Fibroblast of pulmonary artery (primary cell): ENCODE results near the gene KLF7.

Experiments used
- DNase-seq: peaks from one replicate; pipeline ENCODE4 v3.0.0-alpha.2; 2010; ENCODE audit warnings: low read depth
- H3K4me3 ChIP-seq: replicated peaks from 2 replicates; pipeline ENCODE4 v1.5.1; 2011; ENCODE audit warnings: low read depth, mild to moderate bottlenecking, control low read depth, low read length, moderate library complexity
- TF ChIP-seq, protein P1 (sequence below): IDR thresholded peaks from 2 replicates; pipeline ENCODE4 v1.5.1; 2011; ENCODE audit warnings: mild to moderate bottlenecking, control low read depth, low read length, inconsistent platforms; ENCODE audit errors: missing control alignments

KLF7 gene

DNA sequence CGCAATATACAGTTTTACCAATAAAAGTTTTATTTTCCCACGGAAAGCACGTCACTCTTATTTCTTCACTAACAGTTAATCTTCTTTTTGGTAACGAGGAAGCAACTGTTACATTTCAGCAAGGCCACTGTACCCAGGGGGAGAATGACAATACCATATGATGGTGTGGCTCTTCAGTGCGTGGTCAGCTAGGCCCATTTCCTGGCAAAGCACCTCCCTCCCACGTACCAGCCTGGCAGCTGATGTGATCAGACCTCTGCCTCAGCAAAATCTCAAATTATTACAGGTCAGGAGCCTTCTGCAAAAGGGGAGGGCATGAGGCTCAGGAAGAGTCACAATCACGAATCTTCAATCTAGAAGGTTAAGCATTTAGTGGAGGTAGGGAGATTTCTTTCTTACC, 55.4 kb downstream of the KLF7 start:
- H3K4me3 ChIP-seq: no peak overlapping the region
- TF ChIP-seq, protein P1, sequence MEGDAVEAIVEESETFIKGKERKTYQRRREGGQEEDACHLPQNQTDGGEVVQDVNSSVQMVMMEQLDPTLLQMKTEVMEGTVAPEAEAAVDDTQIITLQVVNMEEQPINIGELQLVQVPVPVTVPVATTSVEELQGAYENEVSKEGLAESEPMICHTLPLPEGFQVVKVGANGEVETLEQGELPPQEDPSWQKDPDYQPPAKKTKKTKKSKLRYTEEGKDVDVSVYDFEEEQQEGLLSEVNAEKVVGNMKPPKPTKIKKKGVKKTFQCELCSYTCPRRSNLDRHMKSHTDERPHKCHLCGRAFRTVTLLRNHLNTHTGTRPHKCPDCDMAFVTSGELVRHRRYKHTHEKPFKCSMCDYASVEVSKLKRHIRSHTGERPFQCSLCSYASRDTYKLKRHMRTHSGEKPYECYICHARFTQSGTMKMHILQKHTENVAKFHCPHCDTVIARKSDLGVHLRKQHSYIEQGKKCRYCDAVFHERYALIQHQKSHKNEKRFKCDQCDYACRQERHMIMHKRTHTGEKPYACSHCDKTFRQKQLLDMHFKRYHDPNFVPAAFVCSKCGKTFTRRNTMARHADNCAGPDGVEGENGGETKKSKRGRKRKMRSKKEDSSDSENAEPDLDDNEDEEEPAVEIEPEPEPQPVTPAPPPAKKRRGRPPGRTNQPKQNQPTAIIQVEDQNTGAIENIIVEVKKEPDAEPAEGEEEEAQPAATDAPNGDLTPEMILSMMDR: no peak
- no peak for DNase-seq

DNA sequence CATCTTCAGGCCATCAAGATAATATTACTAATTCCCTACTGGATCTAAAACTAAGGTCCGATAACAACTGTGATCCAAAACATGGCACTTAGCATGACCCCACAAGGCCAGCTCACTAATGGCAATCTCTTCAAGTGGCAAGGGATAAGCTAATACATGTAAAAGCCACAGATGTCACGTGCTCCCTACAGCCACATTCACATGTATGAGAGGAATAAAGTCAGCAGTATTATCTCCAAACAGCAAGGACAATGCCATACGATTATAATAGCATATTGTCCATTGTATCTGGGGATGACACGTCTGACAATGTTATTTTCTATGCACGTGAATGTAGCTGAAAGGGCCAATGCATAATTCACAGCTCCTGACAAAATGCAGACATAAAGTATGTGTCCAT, 56.0 kb downstream of the KLF7 start:
- TF ChIP-seq, protein P1: no peak
- no peak overlapping the region for H3K4me3 ChIP-seq
- DNase-seq: no peak

DNA sequence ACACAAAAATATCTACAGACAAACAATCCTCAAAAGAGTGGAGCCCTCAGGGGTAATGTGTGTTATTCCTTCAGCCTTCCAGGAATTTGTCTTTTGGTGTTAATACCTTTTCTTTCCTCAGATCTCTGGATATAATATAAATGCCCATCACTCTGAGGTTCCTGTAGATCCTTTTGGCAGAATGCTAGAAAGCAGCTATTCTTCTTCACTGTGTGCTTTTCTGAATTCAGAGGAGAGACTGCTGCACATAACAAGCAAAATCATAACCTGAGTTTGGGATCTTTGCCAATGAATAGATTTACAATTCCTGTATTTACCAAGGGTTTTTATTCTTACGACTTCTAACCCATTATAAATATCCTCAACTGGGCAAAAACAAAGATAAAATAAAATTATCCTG, 57.3 kb downstream of the KLF7 start:
- no peak for DNase-seq
- H3K4me3 ChIP-seq: no peak overlapping the region
- TF ChIP-seq, protein P1: no peak

DNA sequence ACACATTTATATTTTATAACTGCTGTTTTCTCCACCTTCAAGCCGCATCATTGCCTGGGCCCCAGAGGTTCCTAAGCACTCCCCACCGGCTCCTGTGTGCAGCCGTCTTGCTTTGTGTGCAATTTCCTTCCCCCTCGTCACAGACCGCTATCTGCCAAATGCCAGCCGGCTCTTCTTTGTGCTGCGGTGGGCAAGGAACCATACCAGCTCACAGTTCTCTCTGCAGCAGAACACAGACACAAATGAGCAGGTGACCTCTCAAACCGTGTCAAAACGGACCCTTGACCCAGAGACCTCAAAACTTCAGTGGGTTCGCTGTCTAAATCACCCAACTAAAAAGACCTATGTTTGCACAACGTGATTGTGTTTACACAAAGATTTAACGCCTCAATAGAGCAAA, 58.2 kb downstream of the KLF7 start:
- no peak for DNase-seq
- TF ChIP-seq, protein P1: no peak
- no peak overlapping the region for H3K4me3 ChIP-seq

DNA sequence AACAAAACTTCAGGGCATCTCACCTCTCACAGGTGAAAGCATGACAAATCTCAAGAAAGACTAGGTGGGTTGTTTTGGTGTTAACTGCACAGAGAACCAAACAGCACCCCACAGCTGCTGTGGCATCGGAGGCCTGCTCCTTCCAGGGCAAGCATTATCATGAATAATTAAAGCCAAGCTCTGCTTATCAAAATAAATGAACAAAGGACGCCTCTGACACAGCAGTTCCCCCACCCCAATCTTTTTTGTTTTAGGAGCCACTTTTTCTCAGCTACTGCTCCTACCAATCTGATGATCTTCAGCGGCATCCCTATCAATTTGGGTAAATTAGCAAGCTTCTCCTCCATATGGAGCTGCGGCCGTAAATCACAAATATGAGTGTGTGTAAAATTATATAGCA, 58.6 kb downstream of the KLF7 start:
- no peak overlapping the region for H3K4me3 ChIP-seq
- TF ChIP-seq, protein P1: no peak
- DNase-seq: no peak

DNA sequence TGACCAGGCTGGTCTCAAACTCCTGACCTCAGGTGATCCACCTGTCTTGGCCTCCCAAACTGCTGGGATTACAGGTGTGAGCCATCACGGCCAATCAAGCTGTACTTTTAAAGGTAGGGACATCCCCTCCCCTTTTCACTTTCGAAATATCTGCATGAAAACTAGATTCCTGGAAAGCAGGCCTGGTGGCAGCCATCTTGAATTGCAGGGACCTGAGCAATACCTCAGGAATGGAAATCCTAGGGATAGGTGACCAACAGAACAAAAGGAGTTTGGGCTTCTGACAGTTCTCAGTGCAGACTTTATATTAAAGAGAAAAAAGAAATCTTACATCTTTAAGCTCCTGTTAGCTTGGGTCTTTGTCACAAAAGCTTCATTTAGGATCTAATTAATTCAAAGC, 62.6 kb downstream of the KLF7 start:
- TF ChIP-seq, protein P1: no peak
- no peak for DNase-seq
- no peak overlapping the region for H3K4me3 ChIP-seq

DNA sequence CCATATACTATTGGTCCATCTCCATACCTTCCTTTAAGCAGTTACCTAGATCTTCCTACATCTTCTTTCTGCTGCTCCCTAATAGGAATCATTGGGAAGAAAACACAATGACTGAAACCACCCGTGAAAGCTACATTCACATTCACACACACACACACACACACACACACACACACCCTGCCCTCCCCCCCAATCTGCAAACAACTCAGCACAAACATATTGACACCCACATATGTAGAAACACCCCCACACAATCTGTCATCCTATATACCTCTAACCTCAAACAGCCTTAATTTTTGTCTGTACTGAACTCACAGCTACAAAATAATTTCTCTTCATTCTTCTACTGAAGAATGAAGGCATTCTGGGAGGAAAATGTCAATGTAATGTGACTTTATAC, 63.8 kb downstream of the KLF7 start:
- H3K4me3 ChIP-seq: no peak overlapping the region
- TF ChIP-seq, protein P1: no peak
- DNase-seq: no peak
